ENCODE measurements around the gene LAMC3.

DNA sequence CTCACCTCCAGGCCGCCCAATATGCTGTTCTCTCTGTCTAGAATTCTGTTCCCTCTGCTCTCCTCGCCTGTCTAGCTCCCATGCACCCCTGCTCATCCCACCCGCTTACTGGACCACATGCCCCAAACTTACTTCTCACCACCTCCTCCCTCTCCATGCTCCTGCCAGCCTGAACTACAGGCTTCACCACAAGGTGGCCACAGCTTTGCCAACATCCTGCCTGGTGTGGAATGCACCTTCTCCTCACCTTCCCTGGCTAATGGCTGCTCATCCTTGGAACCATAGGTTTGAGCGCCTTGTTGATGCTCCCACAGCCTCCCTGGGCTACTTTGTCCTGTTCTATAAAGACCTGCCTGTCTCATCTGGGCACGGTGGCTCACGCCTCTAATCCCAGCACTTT lies 9.6 kb downstream of the LAMC3 start:
- no peak for TF ChIP-seq ZNF70 (CRISPR knock-in tag; IDR thresholded peaks at IDR 0.05)
- no peak for TF ChIP-seq RARB (CRISPR knock-in tag; IDR thresholded peaks at IDR 0.05)
- TF ChIP-seq, protein P1, sequence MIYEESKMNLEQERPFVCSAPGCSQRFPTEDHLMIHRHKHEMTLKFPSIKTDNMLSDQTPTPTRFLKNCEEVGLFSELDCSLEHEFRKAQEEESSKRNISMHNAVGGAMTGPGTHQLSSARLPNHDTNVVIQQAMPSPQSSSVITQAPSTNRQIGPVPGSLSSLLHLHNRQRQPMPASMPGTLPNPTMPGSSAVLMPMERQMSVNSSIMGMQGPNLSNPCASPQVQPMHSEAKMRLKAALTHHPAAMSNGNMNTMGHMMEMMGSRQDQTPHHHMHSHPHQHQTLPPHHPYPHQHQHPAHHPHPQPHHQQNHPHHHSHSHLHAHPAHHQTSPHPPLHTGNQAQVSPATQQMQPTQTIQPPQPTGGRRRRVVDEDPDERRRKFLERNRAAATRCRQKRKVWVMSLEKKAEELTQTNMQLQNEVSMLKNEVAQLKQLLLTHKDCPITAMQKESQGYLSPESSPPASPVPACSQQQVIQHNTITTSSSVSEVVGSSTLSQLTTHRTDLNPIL (CRISPR knock-in tag; IDR thresholded peaks at IDR 0.05; ENCODE audit: low read depth): no peak
- TF ChIP-seq ZFP3 (CRISPR knock-in tag; IDR thresholded peaks at IDR 0.05): no peak
